Limb (tissue), 2 donors: ENCODE measurements around the gene SFN.

Experiments
- DNase-seq, 2 donors: peaks; one replicate each; pipeline ENCODE4 v3.0.0-alpha.2; 2016; ENCODE audit errors: extremely low spot score in 2 of 2

Gene SFN

GRCh38 chr1:26911399-26912146 lies 48.6 kb downstream of the SFN start:
- DNase-seq = no peak

GRCh38 chr1:26912147-26912490 lies 49.2 kb downstream of the SFN start:
- DNase-seq = no peak

GRCh38 chr1:26913389-26913753 lies 50.4 kb downstream of the SFN start:
- no peak for DNase-seq
